HEK293 (cell line): ENCODE measurements around the gene LHX5.

ENCODE experiments used
- CTCF ChIA-PET: fragments of 350-600 bp; formaldehyde crosslinking; extraction: SDS; loops from one replicate; lab custom pipeline; 2021; ENCODE audit warnings: antibody characterized with exemption; lab: Yijun Ruan, JAX
- POLR2A ChIA-PET: fragments of 300-600 bp; formaldehyde crosslinking; extraction: SDS; loops from one replicate; lab custom pipeline; 2020; ENCODE audit warnings: antibody characterized with exemption, inconsistent platforms; lab: Yijun Ruan, JAX
- H3K27ac ChIP-seq: fragments of 200-500 bp; sonication (Bioruptor generic); 2 replicates; pipeline ENCODE4 v1.5.1; 2014; ENCODE audit warnings: low read depth, low read length, control low read depth, inconsistent platforms; ENCODE audit errors: extremely low read depth
- H3K36me3 ChIP-seq, 2 experiments: fragments of 200-500 bp in 1 of 2; sonication (Bioruptor generic) in 1 of 2; 1 replicate in 1 of 2; 2 replicates in 1 of 2; pipeline ENCODE4 v1.5.1; 2014 to 2017; ENCODE audit warnings: inconsistent platforms in 2 of 2, low read length in 2 of 2; ENCODE audit not compliant: control insufficient read depth in 2 of 2, insufficient read depth in 1 of 2
- H3K4me1 ChIP-seq: fragments of 200-500 bp; sonication (Bioruptor generic); 2 replicates; pipeline ENCODE4 v1.5.1; 2014; ENCODE audit warnings: mild to moderate bottlenecking, low read length, inconsistent platforms; ENCODE audit not compliant: control insufficient read depth, insufficient read depth
- H3K4me3 ChIP-seq: 2 replicates; pipeline ENCODE4 v1.5.1; 2011; ENCODE audit warnings: low read depth, mild to moderate bottlenecking, control low read depth, low read length, moderate library complexity
- H3K9me3 ChIP-seq: fragments of 200-500 bp; sonication (Bioruptor generic); 2 replicates; pipeline ENCODE4 v1.5.1; 2014; ENCODE audit warnings: low read depth, low read length, inconsistent platforms; ENCODE audit not compliant: control insufficient read depth, insufficient read depth
- GLI4 ChIP-seq: fragments of 450-650 bp; formaldehyde crosslinking; IDR thresholded peaks from 2 replicates; pipeline ENCODE4 v1.5.1; 2016; ENCODE audit warnings: missing biosample characterization, missing genetic modification characterization
- HOXD13 ChIP-seq: sonication (generic); formaldehyde crosslinking; IDR thresholded peaks from 2 replicates; pipeline ENCODE4 v1.8.0; 2022; ENCODE audit warnings: missing genetic modification reagents, borderline replicate concordance
- OVOL3 ChIP-seq: fragments of 450-650 bp; formaldehyde crosslinking; IDR thresholded peaks from 2 replicates; pipeline ENCODE4 v1.5.1; 2016; ENCODE audit warnings: missing biosample characterization, missing genetic modification characterization
- REST ChIP-seq: fragments of 450-650 bp; formaldehyde crosslinking; IDR thresholded peaks from 2 replicates; pipeline ENCODE4 v1.5.1; 2016; ENCODE audit warnings: missing biosample characterization, missing genetic modification characterization
- ZBTB26 ChIP-seq: fragments of 450-650 bp; formaldehyde crosslinking; optimal IDR thresholded peaks from 2 replicates; pipeline ENCODE3; 2016; ENCODE audit warnings: missing biosample characterization, mild to moderate bottlenecking, missing genetic modification characterization
- ZFHX2 ChIP-seq: fragments of 450-650 bp; formaldehyde crosslinking; conservative IDR thresholded peaks from 2 replicates; pipeline ENCODE4 v1.5.1; 2016; ENCODE audit warnings: missing biosample characterization, missing genetic modification characterization
- ZNF174 ChIP-seq: fragments of 450-650 bp; formaldehyde crosslinking; IDR thresholded peaks from 2 replicates; pipeline ENCODE4 v1.5.0; 2017; ENCODE audit warnings: missing biosample characterization, mild to moderate bottlenecking, missing genetic modification characterization
- ZNF19 ChIP-seq: fragments of 450-650 bp; formaldehyde crosslinking; IDR thresholded peaks from 2 replicates; pipeline ENCODE4; 2016; ENCODE audit warnings: missing biosample characterization, missing genetic modification characterization, low read depth
- ZNF423 ChIP-seq: fragments of 450-650 bp; formaldehyde crosslinking; IDR thresholded peaks from 2 replicates; pipeline ENCODE4 v1.5.1; 2016; ENCODE audit warnings: missing biosample characterization, missing genetic modification characterization
- ZNF473 ChIP-seq: fragments of 450-650 bp; formaldehyde crosslinking; IDR thresholded peaks from 2 replicates; pipeline ENCODE4 v1.5.1; 2017; ENCODE audit warnings: missing biosample characterization, missing genetic modification characterization
- ZNF624 ChIP-seq: fragments of 450-650 bp; formaldehyde crosslinking; IDR thresholded peaks from 2 replicates; pipeline ENCODE4 v1.5.1; 2017; ENCODE audit warnings: missing biosample characterization, missing genetic modification characterization
- ZXDB ChIP-seq: fragments of 450-650 bp; formaldehyde crosslinking; IDR thresholded peaks from 2 replicates; pipeline ENCODE4 v1.5.1; 2016; ENCODE audit warnings: missing biosample characterization, missing genetic modification characterization
- TF ChIP-seq, protein P1 (sequence below): fragments of 450-650 bp; formaldehyde crosslinking; conservative IDR thresholded peaks from 2 replicates; pipeline ENCODE4 v1.5.1; 2016; ENCODE audit warnings: low read depth, missing biosample characterization, missing genetic modification characterization
- TF ChIP-seq, protein P2 (sequence below): fragments of 450-650 bp; formaldehyde crosslinking; IDR thresholded peaks from 2 replicates; pipeline ENCODE4 v1.5.1; 2016; ENCODE audit warnings: missing biosample characterization, missing genetic modification characterization
- TF ChIP-seq, protein P3 (sequence below): fragments of 450-650 bp; formaldehyde crosslinking; IDR thresholded peaks from 2 replicates; pipeline ENCODE4 v1.5.1; 2016; ENCODE audit warnings: missing biosample characterization, missing genetic modification characterization
- TF ChIP-seq, protein P4 (sequence below): fragments of 450-650 bp; formaldehyde crosslinking; IDR thresholded peaks from 2 replicates; pipeline ENCODE4 v1.5.1; 2017; ENCODE audit warnings: missing biosample characterization, missing genetic modification characterization

LHX5 gene

DNA sequence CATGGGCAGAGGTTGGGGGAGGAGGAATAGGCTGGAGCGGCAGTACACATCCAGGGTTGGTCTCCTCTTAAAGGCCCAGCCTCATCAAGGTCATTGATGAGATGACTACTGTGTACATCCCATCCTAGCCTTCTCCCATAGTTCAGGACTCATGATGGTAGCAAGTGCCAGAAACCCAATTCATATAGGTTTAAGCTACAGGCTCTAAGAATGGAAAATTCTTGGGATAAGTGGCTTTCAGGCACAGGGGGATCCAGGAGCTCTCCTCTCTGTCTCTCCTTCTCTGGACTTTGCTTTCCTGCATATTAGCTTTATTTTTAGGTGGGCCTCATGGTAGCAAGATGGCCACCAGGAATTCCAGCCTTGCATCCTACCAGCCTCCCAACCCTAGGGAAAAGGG lies 43.2 kb downstream of the LHX5 start:
- Histone ChIP-seq H3K27ac (no peak overlapping the region), H3K36me3 (peaks cover 0 to 4% of the 10 kb centered on the region in 2 experiments; a peak in 1 of 3 replicates), H3K4me3 (no peak overlapping the region), H3K4me1 (no peaks in the 10 kb centered on the region), H3K9me3 (no peaks in the 10 kb centered on the region)
- ChIA-PET CTCF (no interaction called here), POLR2A (no interaction called here)
- no peak for TF ChIP-seq ZBTB26
- TF ChIP-seq ZNF19 (tag by site-specific recombination), result no peak
- no peak for TF ChIP-seq ZNF423
- TF ChIP-seq, protein P1, sequence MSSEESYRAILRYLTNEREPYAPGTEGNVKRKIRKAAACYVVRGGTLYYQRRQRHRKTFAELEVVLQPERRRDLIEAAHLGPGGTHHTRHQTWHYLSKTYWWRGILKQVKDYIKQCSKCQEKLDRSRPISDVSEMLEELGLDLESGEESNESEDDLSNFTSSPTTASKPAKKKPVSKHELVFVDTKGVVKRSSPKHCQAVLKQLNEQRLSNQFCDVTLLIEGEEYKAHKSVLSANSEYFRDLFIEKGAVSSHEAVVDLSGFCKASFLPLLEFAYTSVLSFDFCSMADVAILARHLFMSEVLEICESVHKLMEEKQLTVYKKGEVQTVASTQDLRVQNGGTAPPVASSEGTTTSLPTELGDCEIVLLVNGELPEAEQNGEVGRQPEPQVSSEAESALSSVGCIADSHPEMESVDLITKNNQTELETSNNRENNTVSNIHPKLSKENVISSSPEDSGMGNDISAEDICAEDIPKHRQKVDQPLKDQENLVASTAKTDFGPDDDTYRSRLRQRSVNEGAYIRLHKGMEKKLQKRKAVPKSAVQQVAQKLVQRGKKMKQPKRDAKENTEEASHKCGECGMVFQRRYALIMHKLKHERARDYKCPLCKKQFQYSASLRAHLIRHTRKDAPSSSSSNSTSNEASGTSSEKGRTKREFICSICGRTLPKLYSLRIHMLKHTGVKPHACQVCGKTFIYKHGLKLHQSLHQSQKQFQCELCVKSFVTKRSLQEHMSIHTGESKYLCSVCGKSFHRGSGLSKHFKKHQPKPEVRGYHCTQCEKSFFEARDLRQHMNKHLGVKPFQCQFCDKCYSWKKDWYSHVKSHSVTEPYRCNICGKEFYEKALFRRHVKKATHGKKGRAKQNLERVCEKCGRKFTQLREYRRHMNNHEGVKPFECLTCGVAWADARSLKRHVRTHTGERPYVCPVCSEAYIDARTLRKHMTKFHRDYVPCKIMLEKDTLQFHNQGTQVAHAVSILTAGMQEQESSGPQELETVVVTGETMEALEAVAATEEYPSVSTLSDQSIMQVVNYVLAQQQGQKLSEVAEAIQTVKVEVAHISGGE (tag by site-specific recombination), result no peak
- TF ChIP-seq, protein P2, sequence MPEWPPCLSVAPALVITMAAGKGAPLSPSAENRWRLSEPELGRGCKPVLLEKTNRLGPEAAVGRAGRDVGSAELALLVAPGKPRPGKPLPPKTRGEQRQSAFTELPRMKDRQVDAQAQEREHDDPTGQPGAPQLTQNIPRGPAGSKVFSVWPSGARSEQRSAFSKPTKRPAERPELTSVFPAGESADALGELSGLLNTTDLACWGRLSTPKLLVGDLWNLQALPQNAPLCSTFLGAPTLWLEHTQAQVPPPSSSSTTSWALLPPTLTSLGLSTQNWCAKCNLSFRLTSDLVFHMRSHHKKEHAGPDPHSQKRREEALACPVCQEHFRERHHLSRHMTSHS, result no peak
- TF ChIP-seq ZNF624 (tag by site-specific recombination), result no peak
- TF ChIP-seq, protein P3, sequence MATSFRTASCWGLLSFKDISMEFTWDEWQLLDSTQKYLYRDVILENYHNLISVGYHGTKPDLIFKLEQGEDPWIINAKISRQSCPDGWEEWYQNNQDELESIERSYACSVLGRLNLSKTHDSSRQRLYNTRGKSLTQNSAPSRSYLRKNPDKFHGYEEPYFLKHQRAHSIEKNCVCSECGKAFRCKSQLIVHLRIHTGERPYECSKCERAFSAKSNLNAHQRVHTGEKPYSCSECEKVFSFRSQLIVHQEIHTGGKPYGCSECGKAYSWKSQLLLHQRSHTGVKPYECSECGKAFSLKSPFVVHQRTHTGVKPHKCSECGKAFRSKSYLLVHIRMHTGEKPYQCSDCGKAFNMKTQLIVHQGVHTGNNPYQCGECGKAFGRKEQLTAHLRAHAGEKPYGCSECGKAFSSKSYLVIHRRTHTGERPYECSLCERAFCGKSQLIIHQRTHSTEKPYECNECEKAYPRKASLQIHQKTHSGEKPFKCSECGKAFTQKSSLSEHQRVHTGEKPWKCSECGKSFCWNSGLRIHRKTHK (tag by site-specific recombination), result no peak
- TF ChIP-seq ZNF174, result no peak
- TF ChIP-seq ZNF473 (tag by site-specific recombination), result no peak
- no peak for TF ChIP-seq HOXD13 (CRISPR knock-in tag)
- no peak for TF ChIP-seq OVOL3 (tag by site-specific recombination)
- no peak for TF ChIP-seq ZFHX2
- no peak for TF ChIP-seq ZXDB (tag by site-specific recombination)
- no peak for TF ChIP-seq GLI4

- ChIA-PET POLR2A (no interaction called here), CTCF (no interaction called here)
- peaks cover 0 to 4% of the 10 kb centered on the region in 2 experiments; a peak in 1 of 3 replicates for H3K36me3 ChIP-seq
- H3K4me3 ChIP-seq, result no peak overlapping the region
- TF ChIP-seq ZFHX2 (0 out of 2 replicates have a peak, but pooled peaks have one; percentile 18), REST (peak; percentile 80)
- TF ChIP-seq, protein P4, sequence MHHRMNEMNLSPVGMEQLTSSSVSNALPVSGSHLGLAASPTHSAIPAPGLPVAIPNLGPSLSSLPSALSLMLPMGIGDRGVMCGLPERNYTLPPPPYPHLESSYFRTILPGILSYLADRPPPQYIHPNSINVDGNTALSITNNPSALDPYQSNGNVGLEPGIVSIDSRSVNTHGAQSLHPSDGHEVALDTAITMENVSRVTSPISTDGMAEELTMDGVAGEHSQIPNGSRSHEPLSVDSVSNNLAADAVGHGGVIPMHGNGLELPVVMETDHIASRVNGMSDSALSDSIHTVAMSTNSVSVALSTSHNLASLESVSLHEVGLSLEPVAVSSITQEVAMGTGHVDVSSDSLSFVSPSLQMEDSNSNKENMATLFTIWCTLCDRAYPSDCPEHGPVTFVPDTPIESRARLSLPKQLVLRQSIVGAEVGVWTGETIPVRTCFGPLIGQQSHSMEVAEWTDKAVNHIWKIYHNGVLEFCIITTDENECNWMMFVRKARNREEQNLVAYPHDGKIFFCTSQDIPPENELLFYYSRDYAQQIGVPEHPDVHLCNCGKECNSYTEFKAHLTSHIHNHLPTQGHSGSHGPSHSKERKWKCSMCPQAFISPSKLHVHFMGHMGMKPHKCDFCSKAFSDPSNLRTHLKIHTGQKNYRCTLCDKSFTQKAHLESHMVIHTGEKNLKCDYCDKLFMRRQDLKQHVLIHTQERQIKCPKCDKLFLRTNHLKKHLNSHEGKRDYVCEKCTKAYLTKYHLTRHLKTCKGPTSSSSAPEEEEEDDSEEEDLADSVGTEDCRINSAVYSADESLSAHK (tag by site-specific recombination), result no peak
- H3K27ac ChIP-seq, result no peak overlapping the region
- no peaks in the 10 kb centered on the region for H3K9me3 ChIP-seq
- no peaks in the 10 kb centered on the region for H3K4me1 ChIP-seq
Measured at GRCh38 chr12:113427882-113428281, 43.8 kb downstream of the LHX5 start.
